BE2C (cell line): ENCODE results near the gene MYL12B.
A peak's percentile ranks its signal among the peaks of the same experiment; 100 is the strongest.

Experiments
- DNase-seq: peaks from one replicate; pipeline ENCODE4 v3.0.0-alpha.2; 2020
- H3K27me3 ChIP-seq: fragments of 250-450 bp; sonication (Bioruptor Pico); 2 replicates; pipeline ENCODE4 v1.5.1; 2020; ENCODE audit warnings: mild to moderate bottlenecking
- H3K36me3 ChIP-seq: fragments of 250-450 bp; sonication (Bioruptor Pico); 2 replicates; pipeline ENCODE4 v1.5.1; 2020; ENCODE audit warnings: mild to moderate bottlenecking
- H3K4me1 ChIP-seq: fragments of 250-450 bp; sonication (Bioruptor Pico); 2 replicates; pipeline ENCODE4 v1.5.1; 2020
- H3K4me3 ChIP-seq: 2 replicates; pipeline ENCODE4 v1.5.1; 2011; ENCODE audit warnings: low read depth, low read length
- H3K9me3 ChIP-seq: fragments of 250-450 bp; sonication (Bioruptor Pico); 2 replicates; pipeline ENCODE4 v1.5.1; 2020
- TF ChIP-seq, protein P1 (sequence below): IDR thresholded peaks from 2 replicates; pipeline ENCODE4 v1.5.1; 2012; ENCODE audit warnings: mild to moderate bottlenecking, low read depth, low read length

Gene MYL12B

DNA sequence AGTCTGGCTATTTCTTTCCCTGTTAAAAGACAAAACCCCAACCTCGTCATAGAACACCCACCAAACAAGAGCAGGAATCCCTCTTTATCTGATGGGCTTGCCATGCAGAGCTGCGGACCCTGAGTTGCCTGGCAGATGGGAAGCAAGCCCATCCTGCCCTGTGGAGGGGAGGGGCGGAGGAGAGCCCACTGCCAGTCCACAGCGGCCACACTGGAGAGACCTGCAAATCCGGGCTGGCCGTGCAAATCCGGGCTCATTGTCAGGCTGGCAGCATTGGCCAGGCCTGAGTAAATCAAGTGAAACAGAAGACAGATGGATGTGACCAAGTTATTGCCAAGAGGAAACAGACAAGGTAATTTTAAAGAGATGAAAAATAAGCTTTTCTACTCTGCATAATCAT is 22.0 kb downstream of the MYL12B start:
- Histone ChIP-seq H3K9me3 (no peaks in the 10 kb centered on the region), H3K27me3 (no peaks in the 10 kb centered on the region), H3K4me1 (no peaks in the 10 kb centered on the region), H3K36me3 (no peaks in the 10 kb centered on the region), H3K4me3 (no peak overlapping the region)
- peak; percentile 31 for DNase-seq
- TF ChIP-seq, protein P1, sequence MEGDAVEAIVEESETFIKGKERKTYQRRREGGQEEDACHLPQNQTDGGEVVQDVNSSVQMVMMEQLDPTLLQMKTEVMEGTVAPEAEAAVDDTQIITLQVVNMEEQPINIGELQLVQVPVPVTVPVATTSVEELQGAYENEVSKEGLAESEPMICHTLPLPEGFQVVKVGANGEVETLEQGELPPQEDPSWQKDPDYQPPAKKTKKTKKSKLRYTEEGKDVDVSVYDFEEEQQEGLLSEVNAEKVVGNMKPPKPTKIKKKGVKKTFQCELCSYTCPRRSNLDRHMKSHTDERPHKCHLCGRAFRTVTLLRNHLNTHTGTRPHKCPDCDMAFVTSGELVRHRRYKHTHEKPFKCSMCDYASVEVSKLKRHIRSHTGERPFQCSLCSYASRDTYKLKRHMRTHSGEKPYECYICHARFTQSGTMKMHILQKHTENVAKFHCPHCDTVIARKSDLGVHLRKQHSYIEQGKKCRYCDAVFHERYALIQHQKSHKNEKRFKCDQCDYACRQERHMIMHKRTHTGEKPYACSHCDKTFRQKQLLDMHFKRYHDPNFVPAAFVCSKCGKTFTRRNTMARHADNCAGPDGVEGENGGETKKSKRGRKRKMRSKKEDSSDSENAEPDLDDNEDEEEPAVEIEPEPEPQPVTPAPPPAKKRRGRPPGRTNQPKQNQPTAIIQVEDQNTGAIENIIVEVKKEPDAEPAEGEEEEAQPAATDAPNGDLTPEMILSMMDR = no peak

GRCh38 chr18:3284501-3284900 is 22.6 kb downstream of the MYL12B start:
- TF ChIP-seq, protein P1 = no peak

DNA sequence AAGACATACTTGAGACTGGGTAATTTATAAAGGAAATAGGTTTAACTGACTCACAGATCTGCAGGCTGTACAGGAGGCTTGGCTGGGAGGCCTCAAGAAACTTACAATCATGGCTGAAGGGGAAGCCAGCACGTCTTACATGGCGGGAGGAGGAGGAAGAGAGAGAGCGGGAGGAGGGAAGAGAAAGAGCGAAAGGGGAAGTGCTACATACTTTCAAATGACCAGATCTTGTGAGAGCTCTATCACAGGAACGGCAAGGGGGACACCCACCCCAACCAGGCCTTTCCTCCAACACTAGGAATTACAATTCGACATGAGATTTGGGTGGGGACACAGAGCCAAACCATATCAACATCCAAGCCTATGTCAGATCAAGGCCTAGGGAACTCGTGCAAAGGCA is 24.2 kb downstream of the MYL12B start:
- no peaks in the 10 kb centered on the region for H3K4me1 ChIP-seq
- DNase-seq = no peak
- TF ChIP-seq, protein P1 = no peak
- H3K27me3 ChIP-seq = no peaks in the 10 kb centered on the region
- H3K9me3 ChIP-seq = no peaks in the 10 kb centered on the region
- H3K4me3 ChIP-seq = no peak overlapping the region
- H3K36me3 ChIP-seq = no peaks in the 10 kb centered on the region

More at GRCh38 chr18:3284501-3284900, 22.6 kb downstream of the MYL12B start:
- Histone ChIP-seq H3K27me3 (no peaks in the 10 kb centered on the region), H3K4me3 (no peak overlapping the region), H3K9me3 (no peaks in the 10 kb centered on the region), H3K4me1 (no peaks in the 10 kb centered on the region), H3K36me3 (no peaks in the 10 kb centered on the region)
- no peak for DNase-seq

GRCh38 chr18:3293196-3293951 is 31.4 kb downstream of the MYL12B start:
- no peak overlapping the region for H3K4me3 ChIP-seq
- no peaks in the 10 kb centered on the region for H3K27me3 ChIP-seq
- H3K9me3 ChIP-seq = no peaks in the 10 kb centered on the region
- H3K36me3 ChIP-seq = no peaks in the 10 kb centered on the region
- DNase-seq = no peak
- TF ChIP-seq, protein P1 = no peak
- H3K4me1 ChIP-seq = no peaks in the 10 kb centered on the region

DNA sequence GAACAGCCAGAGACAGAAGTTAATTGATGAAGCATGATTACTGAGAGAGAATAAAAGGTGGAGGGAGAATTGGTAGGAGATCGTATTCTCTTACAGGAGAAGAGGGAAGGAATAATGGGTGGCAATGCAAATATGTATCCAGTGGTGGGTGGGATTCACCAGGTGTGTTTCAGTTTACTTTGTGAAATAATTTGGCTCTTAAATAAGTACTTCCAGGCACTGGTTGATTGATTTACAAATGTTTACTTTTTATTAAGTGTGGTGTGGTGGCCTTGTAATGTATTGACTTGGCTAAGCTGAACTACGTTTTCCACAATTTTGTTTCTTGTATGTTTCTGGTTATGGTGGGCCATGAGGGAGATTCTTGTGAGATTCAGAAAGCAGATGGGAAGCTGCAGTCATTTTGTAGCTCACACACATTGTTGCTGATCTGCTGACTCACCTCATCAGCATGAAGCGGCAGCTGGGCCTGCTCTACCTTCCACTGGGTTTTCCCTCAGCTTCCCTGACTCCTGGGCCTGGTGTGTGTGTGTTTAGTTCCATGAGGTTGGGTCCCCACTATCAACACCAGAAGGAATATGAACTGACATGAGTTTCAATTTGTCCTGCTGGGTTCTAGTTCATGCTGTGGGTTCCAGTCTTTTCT is 32.6 kb downstream of the MYL12B start:
- Histone ChIP-seq H3K36me3 (no peaks in the 10 kb centered on the region), H3K4me3 (no peak overlapping the region), H3K9me3 (no peaks in the 10 kb centered on the region), H3K4me1 (no peaks in the 10 kb centered on the region), H3K27me3 (no peaks in the 10 kb centered on the region)
- no peak for DNase-seq
- TF ChIP-seq, protein P1 = no peak
